Activated CD8-positive, alpha-beta T cell treated with anti-CD3 and anti-CD28 coated beads, Interleukin-2, amount 10 ng/mL, durations not matched to agents 7 days and 5 days (primary cell): ENCODE results near the gene NECAB2. TPM values are rescaled to one million over a fixed set of nuclear protein-coding genes. Genes with fewer than 3 reads are reported as not detected.

Source experiments
- ATAC-seq: fragments of 150-1000 bp; cut with Tn5 transposase; one replicate; pipeline ENCODE4 v1.10.0; 2021; ENCODE audit warnings: moderate library complexity
- CTCF ChIA-PET: fragments of 350-600 bp; sonication (Branson Sonifier 250); formaldehyde crosslinking; loops from one replicate; lab custom pipeline; 2021; ENCODE audit warnings: antibody characterized with exemption; lab: Charles Lee
- POLR2A ChIA-PET: fragments of 350-600 bp; sonication (Branson Sonifier 250); formaldehyde crosslinking; loops from one replicate; lab custom pipeline; 2021; ENCODE audit warnings: antibody characterized with exemption; lab: Charles Lee
- DNase-seq: peaks from one replicate; pipeline ENCODE4 v3.0.0-alpha.2; 2020
- H3K27ac Mint-ChIP-seq: one replicate; pipeline ENCODE4 v1.8.0; 2021; ENCODE audit warnings: mild to moderate bottlenecking, mixed read lengths
- H3K27me3 Mint-ChIP-seq: one replicate; pipeline ENCODE4 v1.8.0; 2021; ENCODE audit warnings: low read depth, mixed read lengths
- H3K36me3 Mint-ChIP-seq: one replicate; pipeline ENCODE4 v1.8.0; 2021; ENCODE audit warnings: low read depth, mixed read lengths
- H3K4me1 Mint-ChIP-seq: one replicate; pipeline ENCODE4 v1.8.0; 2021; ENCODE audit warnings: low read depth, mixed read lengths
- H3K4me3 Mint-ChIP-seq: one replicate; pipeline ENCODE4 v1.8.0; 2021; ENCODE audit warnings: mild to moderate bottlenecking, mixed read lengths
- H3K9me3 Mint-ChIP-seq: one replicate; pipeline ENCODE4 v1.8.0; 2022; ENCODE audit warnings: mixed read lengths; ENCODE audit not compliant: insufficient read depth
- total RNA-seq, 2 experiments: library from RNA; stranded (reverse); gene quantifications; one replicate each; pipeline ENCODE4 v1.2.3, GENCODE V29; 2021

The NECAB2 gene
- total RNA-seq, 2 experiments from 2014 or later: not detected

GRCh38 chr16:84003038-84003437, 35.0 kb downstream of the NECAB2 start:
- no peaks in the 10 kb centered on the region for H3K36me3 Mint-ChIP-seq
- peaks cover 2% of the 10 kb centered on the region for H3K27me3 Mint-ChIP-seq
- H3K4me1 Mint-ChIP-seq: no peaks in the 10 kb centered on the region
- ChIA-PET POLR2A (interaction anchor here (0.6 kb wide), 1 partner anchor 115 kb away, joined by 3 read pairs; no protein-coding TSS in a partner anchor), CTCF (no interaction called here)
- no peak for DNase-seq
- H3K27ac Mint-ChIP-seq: no peak overlapping the region
- no peak overlapping the region for H3K4me3 Mint-ChIP-seq
- no peak for ATAC-seq
- H3K9me3 Mint-ChIP-seq: no peaks in the 10 kb centered on the region

- Mint-ChIP-seq H3K27ac (no peak overlapping the region), H3K4me1 (no peaks in the 10 kb centered on the region), H3K27me3 (peaks cover 2% of the 10 kb centered on the region), H3K4me3 (no peak overlapping the region), H3K36me3 (no peaks in the 10 kb centered on the region), H3K9me3 (no peaks in the 10 kb centered on the region)
- ATAC-seq (no peak), DNase-seq (no peak)
- ChIA-PET POLR2A (no interaction called here), CTCF (no interaction called here)
Observed at GRCh38 chr16:84004442-84004841, 36.4 kb downstream of the NECAB2 start.

DNA sequence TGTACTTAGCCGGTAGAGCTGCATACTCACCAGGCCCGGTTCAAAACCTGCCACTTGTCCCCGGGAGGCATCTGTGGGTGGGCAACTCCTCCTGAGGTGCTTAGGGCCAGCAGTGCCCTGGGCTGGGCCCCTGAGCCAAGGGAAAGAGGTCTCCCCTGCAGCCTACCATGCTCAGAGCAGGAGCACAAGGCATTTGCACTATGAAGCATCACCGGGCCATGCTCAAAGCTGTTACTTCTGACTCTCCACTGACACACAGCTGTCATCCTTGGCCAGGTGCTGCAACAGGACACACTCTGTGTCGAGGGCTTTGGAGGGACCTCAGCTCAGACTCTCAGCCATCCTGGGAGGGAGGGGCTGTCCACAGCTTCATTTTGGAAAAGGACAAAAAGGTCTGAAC, 37.3 kb downstream of the NECAB2 start:
- H3K4me3 Mint-ChIP-seq: no peak overlapping the region
- H3K27ac Mint-ChIP-seq: no peak overlapping the region
- H3K9me3 Mint-ChIP-seq: no peaks in the 10 kb centered on the region
- ATAC-seq (no peak), DNase-seq (no peak)
- CTCF ChIA-PET: interaction anchor here (1.1 kb wide), 1 partner anchor 182 kb away, joined by 3 read pairs; the partner anchor contains the start of gene TAF1C
- no peaks in the 10 kb centered on the region for H3K4me1 Mint-ChIP-seq
- POLR2A ChIA-PET: no interaction called here
- H3K27me3 Mint-ChIP-seq: peaks cover 2% of the 10 kb centered on the region
- no peaks in the 10 kb centered on the region for H3K36me3 Mint-ChIP-seq

DNA sequence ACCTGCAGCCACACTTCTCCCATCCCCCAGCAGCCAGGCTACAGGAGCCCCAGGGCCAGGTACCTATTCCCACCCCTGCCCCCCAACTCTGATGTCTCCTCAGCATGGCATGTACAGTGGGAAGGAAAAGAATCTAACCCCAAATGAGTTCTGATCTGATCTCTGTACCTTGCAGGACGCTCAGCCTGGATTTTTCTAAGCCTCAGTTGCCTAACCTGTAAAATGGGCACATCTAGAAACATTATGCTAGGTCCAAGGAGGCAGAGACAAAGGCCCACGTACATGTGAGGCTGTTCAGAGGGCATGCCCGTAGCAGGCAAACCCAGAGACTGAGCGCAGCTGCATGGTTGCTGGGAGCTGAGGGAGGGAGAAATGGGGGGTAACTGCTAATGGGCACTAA, 39.5 kb downstream of the NECAB2 start:
- CTCF ChIA-PET: no interaction called here

DNA sequence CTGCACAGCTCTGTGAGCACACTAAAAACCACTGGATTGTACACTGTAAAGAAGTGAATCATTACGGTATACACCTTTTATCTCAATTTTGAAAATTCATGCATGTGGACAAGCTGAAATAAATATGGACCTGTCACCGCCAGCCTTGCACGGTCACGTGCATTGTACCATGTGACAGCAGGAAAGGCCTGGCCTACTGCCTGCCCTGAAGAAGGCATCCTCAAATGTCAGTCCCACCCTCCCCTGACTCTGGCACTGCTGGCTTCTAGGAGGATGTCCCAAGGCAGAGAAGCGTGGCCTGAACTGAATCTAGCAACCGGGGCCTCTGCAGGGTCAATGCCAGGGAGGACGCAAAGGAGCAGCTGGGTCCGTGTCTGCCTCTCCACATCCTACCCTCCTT, 39.9 kb downstream of the NECAB2 start:
- Mint-ChIP-seq H3K4me1 (no peaks in the 10 kb centered on the region), H3K27me3 (peaks cover 2% of the 10 kb centered on the region), H3K36me3 (no peaks in the 10 kb centered on the region), H3K4me3 (no peak overlapping the region), H3K27ac (no peak overlapping the region), H3K9me3 (no peaks in the 10 kb centered on the region)
- no peak for DNase-seq
- CTCF ChIA-PET: no interaction called here
- no peak for ATAC-seq
- POLR2A ChIA-PET: no interaction called here

More for the DNA sequence above, 39.5 kb downstream of the NECAB2 start:
- Mint-ChIP-seq H3K9me3 (no peaks in the 10 kb centered on the region), H3K27me3 (peaks cover 2% of the 10 kb centered on the region), H3K36me3 (no peaks in the 10 kb centered on the region), H3K4me3 (no peak overlapping the region), H3K27ac (no peak overlapping the region), H3K4me1 (no peaks in the 10 kb centered on the region)
- POLR2A ChIA-PET: no interaction called here
- no peak for DNase-seq
- ATAC-seq: no peak

DNA sequence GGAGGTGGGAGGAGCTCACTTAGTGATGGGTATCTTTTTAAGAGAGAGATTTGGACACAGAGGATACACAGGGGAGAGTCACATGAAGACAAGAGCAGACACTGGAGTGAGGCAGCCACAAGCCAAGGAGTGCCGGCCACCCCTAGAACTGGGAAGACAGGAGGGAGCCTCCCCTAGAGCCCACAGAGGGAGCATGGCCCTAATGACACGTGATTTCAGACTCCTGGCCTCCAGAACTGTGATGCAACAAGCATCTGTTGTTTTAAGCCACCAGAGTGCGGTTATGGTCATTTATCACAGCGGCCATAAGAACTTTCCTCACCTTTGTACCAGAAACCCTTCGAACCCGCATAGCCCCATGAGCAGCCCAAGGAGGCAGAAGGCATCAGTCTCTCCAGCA, 41.2 kb downstream of the NECAB2 start:
- H3K9me3 Mint-ChIP-seq: no peaks in the 10 kb centered on the region
- H3K4me3 Mint-ChIP-seq: no peak overlapping the region
- H3K27ac Mint-ChIP-seq: no peak overlapping the region
- no peaks in the 10 kb centered on the region for H3K36me3 Mint-ChIP-seq
- ChIA-PET CTCF (no interaction called here), POLR2A (no interaction called here)
- H3K4me1 Mint-ChIP-seq: peaks cover 3% of the 10 kb centered on the region
- ATAC-seq: no peak
- H3K27me3 Mint-ChIP-seq: peaks cover 2% of the 10 kb centered on the region
- no peak for DNase-seq

DNA sequence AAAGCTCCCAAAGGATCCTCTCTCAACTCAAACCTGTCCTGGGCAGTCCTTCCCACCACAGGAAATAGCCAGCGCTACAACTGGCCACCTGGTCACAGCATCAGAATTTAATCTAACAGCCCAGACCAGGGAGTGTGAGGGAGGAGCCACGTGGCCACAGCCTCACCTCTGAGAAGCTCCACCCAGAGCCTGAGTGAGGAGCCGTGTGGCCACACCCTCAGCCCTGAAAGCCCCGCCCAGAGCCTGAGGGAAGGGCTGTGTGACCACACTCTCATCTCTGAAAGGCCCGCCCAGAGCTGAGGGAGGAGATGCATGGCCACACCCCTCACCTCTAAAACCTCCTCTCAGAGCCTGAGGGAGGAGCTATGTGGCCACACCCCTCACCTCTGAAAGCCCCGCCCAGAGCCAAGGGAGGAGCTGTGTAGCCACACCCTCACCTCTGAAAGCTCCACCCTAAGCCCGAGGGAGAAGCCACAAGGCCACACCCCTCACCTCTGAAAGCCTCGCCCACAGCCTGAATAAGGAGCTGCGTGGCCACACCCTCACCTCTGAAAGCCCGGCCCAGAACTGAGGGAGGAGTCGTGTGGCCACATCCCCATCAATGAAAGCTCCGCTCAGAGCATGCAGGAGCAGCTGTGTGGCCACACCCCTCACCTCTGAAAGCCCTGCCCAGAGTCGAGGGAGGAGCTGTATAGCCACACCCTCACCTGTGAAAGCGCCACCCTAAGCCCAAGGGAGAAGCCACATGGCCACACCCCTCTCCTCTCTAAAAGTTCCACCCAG, 45.9 kb downstream of the NECAB2 start:
- H3K9me3 Mint-ChIP-seq: no peaks in the 10 kb centered on the region
- DNase-seq: peak; percentile 73
- H3K27ac Mint-ChIP-seq: no peak overlapping the region
- ATAC-seq: peak; percentile 80
- H3K27me3 Mint-ChIP-seq: no peaks in the 10 kb centered on the region
- H3K36me3 Mint-ChIP-seq: no peaks in the 10 kb centered on the region
- no peak overlapping the region for H3K4me3 Mint-ChIP-seq
- H3K4me1 Mint-ChIP-seq: peaks cover 6% of the 10 kb centered on the region
- ChIA-PET CTCF (interaction anchor here (1.4 kb wide), 1 partner anchor 30 kb away, joined by 3 read pairs; no protein-coding TSS in a partner anchor), POLR2A (no interaction called here)

DNA sequence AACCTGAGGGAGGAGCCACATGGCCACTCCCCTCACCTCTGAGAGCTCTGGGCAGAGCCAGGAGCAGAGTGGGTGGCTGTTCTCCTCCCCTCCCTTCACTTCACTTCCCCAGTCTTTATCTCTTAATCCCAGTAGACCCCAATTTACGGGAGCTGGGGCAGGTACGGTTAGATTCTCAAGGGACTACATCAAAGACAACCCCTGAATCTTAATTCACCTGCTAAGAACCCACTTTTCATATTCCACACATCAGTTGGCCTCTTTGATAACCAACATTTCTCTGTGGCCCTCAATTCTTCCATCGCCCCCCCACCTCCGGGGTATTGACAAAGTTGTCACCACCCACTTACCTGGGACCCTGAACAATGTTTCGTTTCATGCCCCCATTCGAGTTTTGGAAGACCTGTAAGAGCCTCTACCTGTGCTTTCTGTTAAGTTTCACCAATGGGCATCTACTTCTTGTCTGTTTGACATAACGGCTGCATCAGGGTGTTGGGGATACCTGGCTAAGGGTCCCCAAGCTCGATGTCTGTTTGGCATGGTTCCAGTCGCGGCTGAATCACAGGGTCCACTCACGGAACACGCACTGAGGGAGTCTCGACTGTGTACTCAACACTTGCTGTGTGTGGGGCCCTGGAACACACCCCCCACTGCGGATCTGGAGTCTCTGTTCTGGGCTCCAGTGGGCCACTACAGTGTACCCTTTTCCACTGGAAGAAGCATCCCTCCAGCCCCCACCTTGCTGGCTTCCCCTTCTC, 46.7 kb downstream of the NECAB2 start:
- CTCF ChIA-PET: interaction anchor here (1.4 kb wide), 1 partner anchor 29 kb away, joined by 3 read pairs; no protein-coding TSS in a partner anchor
- no peak for ATAC-seq
- no peak overlapping the region for H3K27ac Mint-ChIP-seq
- no peaks in the 10 kb centered on the region for H3K27me3 Mint-ChIP-seq
- POLR2A ChIA-PET: no interaction called here
- H3K4me1 Mint-ChIP-seq: peaks cover 6% of the 10 kb centered on the region
- H3K4me3 Mint-ChIP-seq: no peak overlapping the region
- no peak for DNase-seq
- no peaks in the 10 kb centered on the region for H3K36me3 Mint-ChIP-seq
- H3K9me3 Mint-ChIP-seq: no peaks in the 10 kb centered on the region

DNA sequence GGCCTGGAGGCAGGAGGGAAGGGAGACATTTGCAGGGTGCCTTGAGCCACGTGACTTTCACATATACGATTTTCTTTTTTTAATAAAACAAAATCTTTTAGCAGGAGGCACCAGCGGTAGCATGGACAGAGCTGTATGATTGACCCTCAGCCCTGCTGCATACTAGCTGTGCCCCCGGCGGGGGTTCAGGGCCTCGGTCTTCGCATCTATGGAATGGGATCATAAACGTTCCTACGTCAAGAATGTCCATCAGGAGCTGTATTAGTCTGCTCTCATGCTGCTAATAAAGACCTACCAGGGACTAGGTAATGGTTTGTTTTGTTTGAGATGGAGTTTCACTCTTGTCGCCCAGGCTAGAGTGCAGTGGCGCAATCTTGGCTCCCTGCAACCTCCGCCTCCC, 47.4 kb downstream of the NECAB2 start:
- DNase-seq: no peak
- H3K4me3 Mint-ChIP-seq: no peak overlapping the region
- no peaks in the 10 kb centered on the region for H3K9me3 Mint-ChIP-seq
- H3K27ac Mint-ChIP-seq: no peak overlapping the region
- no peak for ATAC-seq
- H3K4me1 Mint-ChIP-seq: peaks cover 6% of the 10 kb centered on the region
- ChIA-PET CTCF (interaction anchor here (1.4 kb wide), 1 partner anchor 29 kb away, joined by 3 read pairs; no protein-coding TSS in a partner anchor), POLR2A (no interaction called here)
- no peaks in the 10 kb centered on the region for H3K27me3 Mint-ChIP-seq
- no peaks in the 10 kb centered on the region for H3K36me3 Mint-ChIP-seq

- no peaks in the 10 kb centered on the region for H3K36me3 Mint-ChIP-seq
- no peaks in the 10 kb centered on the region for H3K27me3 Mint-ChIP-seq
- CTCF ChIA-PET: no interaction called here
- H3K27ac Mint-ChIP-seq: no peak overlapping the region
- peaks cover 2% of the 10 kb centered on the region for H3K9me3 Mint-ChIP-seq
- H3K4me1 Mint-ChIP-seq: peaks cover 6% of the 10 kb centered on the region
- POLR2A ChIA-PET: no interaction called here
- no peak for ATAC-seq
- no peak for DNase-seq
- H3K4me3 Mint-ChIP-seq: no peak overlapping the region
Observed at GRCh38 chr16:84016477-84016876, 48.4 kb downstream of the NECAB2 start.

DNA sequence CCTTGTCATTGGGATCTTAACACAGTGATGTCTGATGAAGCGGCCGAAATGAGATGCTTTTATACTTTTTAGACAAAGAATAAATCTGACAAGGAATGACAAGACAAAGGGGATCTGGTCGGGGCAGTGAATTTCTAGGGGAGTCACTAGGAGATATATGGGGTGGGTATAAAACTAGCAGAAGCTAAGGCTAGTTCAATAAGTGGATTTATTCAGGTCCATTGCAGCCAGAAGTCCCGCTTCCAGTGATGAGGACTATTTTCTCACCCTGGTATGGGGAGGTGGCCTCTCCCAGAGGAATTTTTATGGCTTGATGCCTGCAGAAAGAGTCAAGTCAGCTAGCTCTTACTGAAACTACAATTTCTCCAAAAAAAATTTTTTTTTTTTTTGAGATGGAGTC, 50.7 kb downstream of the NECAB2 start:
- Mint-ChIP-seq H3K9me3 (peaks cover 5% of the 10 kb centered on the region), H3K27me3 (peaks cover 4% of the 10 kb centered on the region), H3K27ac (no peak overlapping the region), H3K4me1 (peaks cover 6% of the 10 kb centered on the region), H3K36me3 (no peaks in the 10 kb centered on the region), H3K4me3 (no peak overlapping the region)
- ChIA-PET POLR2A (no interaction called here), CTCF (no interaction called here)
- ATAC-seq (no peak), DNase-seq (no peak)

- ATAC-seq (no peak), DNase-seq (no peak)
- ChIA-PET CTCF (no interaction called here), POLR2A (no interaction called here)
- Mint-ChIP-seq H3K4me3 (no peak overlapping the region), H3K9me3 (peaks cover 5% of the 10 kb centered on the region), H3K4me1 (no peaks in the 10 kb centered on the region), H3K27me3 (peaks cover 4% of the 10 kb centered on the region), H3K27ac (no peak overlapping the region), H3K36me3 (no peaks in the 10 kb centered on the region)
Observed at GRCh38 chr16:84020353-84020752, 52.3 kb downstream of the NECAB2 start.
